DOHH2 (cell line): ENCODE data around the gene PLVAP.

Experiments used
- CTCF ChIP-seq: fragments of 200-600 bp; sonication (generic); IDR thresholded peaks from one replicate; pipeline ENCODE4 v1.5.1; 2014; ENCODE audit warnings: antibody characterized with exemption, mild to moderate bottlenecking, low read depth, low read length; ENCODE audit not compliant: poor library complexity, severe bottlenecking
- EZH2phosphoT487 ChIP-seq: fragments of 200-600 bp; sonication (generic); IDR thresholded peaks from 2 replicates; pipeline ENCODE4 v1.6.1; 2017; ENCODE audit warnings: borderline replicate concordance, mild to moderate bottlenecking, antibody characterized with exemption, low read length, moderate library complexity, mixed read lengths

- TF ChIP-seq CTCF = no peak
- no peak for TF ChIP-seq EZH2phosphoT487
Measured at GRCh38 chr19:17402982-17403855, 26.1 kb upstream of the PLVAP start.
